ENCODE measurements around the gene MACROD2. TPM values are rescaled to one million over a fixed set of nuclear protein-coding genes. Genes with fewer than 3 reads are reported as not detected.

MACROD2 gene
- total and polyA plus RNA-seq, 2 donors (not counting 1 experiment from before 2014, with no cell fraction given): 5.3 to 6.7 TPM

DNA sequence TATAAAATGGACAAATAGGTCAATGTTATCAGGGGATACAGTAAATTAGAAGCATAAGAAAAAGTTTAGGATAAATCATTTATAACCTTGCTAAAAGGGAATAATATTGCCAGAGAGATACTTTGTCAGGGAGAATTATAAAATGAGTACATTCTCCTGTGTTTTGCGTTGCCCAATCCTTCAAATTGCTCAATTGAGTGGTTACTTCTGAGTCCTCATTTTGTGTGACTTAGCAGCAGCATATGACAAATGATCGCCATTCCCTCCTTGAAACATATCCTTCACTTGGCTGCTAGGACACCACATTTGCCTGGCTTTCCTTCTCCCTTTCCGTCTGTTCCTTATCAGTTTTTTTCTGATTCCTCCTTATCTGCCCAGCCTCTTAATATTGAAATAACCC lies 448.8 kb downstream of the MACROD2 start:
- Histone ChIP-seq H3K9ac (ENCODE audit: low read length) (no peak overlapping the region), H3K4me3 (ENCODE audit: control extremely low read depth in 1 of 5, extremely low read depth in 1 of 5, insufficient read depth in 1 of 5, low read depth in 2 of 5, low read length in 4 of 5) (no peak overlapping the region), H3K4me2 (replicated peaks; ENCODE audit: low read depth, low read length, poor library complexity, severe bottlenecking) (no peak overlapping the region), H2AFZ (ENCODE audit: insufficient read depth, low read depth, low read length, poor library complexity, severe bottlenecking) (no peak overlapping the region), H3K4me1 (ENCODE audit: control insufficient read depth in 2 of 2, insufficient read depth in 2 of 2, low read length in 2 of 2) (no peaks in the 10 kb centered on the region), H3K9me3 (ENCODE audit: control extremely low read depth in 1 of 3, control insufficient read depth in 2 of 3, insufficient read depth in 1 of 3, low read length in 2 of 3) (no peaks in the 10 kb centered on the region), H3K79me2 (ENCODE audit: control insufficient read depth, insufficient read depth, low read length) (no peaks in the 10 kb centered on the region), H4K20me1 (ENCODE audit: control insufficient read depth, insufficient read depth, low read length, poor library complexity, severe bottlenecking) (no peaks in the 10 kb centered on the region), H3K36me3 (replicated peaks in 1 of 2; ENCODE audit: control extremely low read depth in 1 of 2, control insufficient read depth in 1 of 2, extremely low read depth in 1 of 2, insufficient read depth in 2 of 2, low read length in 1 of 2) (no peaks in the 10 kb centered on the region), H3K27me3 (replicated peaks in 1 of 4; ENCODE audit: control extremely low read depth in 1 of 4, control insufficient read depth in 3 of 4, insufficient read depth in 4 of 4, low read length in 3 of 4) (no peaks in the 10 kb centered on the region), H3K27ac (ENCODE audit: low read length in 2 of 2) (no peak overlapping the region)
- H3K27ac Mint-ChIP-seq: no peak overlapping the region
- no peaks in the 10 kb centered on the region for H3K4me1 Mint-ChIP-seq
- DNase-seq (no peak), ATAC-seq (ENCODE audit: low read depth) (no peak)
- WGBS (ENCODE audit: insufficient coverage): 94% methylated on average over 2 of the region's 3 CpGs
- intact Hi-C loops (cut with micrococcal nuclease): no loop called here
- CTCF ChIA-PET: no interaction called here
- H3K9me3 Mint-ChIP-seq (ENCODE audit: insufficient read depth): no peaks in the 10 kb centered on the region
- H3K4me3 Mint-ChIP-seq: no peak overlapping the region
- POLR2A ChIA-PET: no interaction called here
- no peaks in the 10 kb centered on the region for H3K27me3 Mint-ChIP-seq
- TF ChIP-seq, protein P1, sequence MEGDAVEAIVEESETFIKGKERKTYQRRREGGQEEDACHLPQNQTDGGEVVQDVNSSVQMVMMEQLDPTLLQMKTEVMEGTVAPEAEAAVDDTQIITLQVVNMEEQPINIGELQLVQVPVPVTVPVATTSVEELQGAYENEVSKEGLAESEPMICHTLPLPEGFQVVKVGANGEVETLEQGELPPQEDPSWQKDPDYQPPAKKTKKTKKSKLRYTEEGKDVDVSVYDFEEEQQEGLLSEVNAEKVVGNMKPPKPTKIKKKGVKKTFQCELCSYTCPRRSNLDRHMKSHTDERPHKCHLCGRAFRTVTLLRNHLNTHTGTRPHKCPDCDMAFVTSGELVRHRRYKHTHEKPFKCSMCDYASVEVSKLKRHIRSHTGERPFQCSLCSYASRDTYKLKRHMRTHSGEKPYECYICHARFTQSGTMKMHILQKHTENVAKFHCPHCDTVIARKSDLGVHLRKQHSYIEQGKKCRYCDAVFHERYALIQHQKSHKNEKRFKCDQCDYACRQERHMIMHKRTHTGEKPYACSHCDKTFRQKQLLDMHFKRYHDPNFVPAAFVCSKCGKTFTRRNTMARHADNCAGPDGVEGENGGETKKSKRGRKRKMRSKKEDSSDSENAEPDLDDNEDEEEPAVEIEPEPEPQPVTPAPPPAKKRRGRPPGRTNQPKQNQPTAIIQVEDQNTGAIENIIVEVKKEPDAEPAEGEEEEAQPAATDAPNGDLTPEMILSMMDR (IDR thresholded peaks at IDR 0.05): no peak
- TF ChIP-seq EZH2 (IDR thresholded peaks at IDR 0.05; ENCODE audit: borderline replicate concordance, insufficient read depth, low read depth, low read length, poor library complexity, severe bottlenecking): no peak

GRCh38 chr20:14445310-14445709 lies 450.0 kb downstream of the MACROD2 start:
- H2AFZ ChIP-seq (ENCODE audit: insufficient read depth, low read depth, low read length, poor library complexity, severe bottlenecking): no peak overlapping the region
- H3K79me2 ChIP-seq (ENCODE audit: control insufficient read depth, insufficient read depth, low read length): no peaks in the 10 kb centered on the region
- no peak for ATAC-seq (ENCODE audit: low read depth)
- intact Hi-C loops (cut with micrococcal nuclease): no loop called here
- H3K4me3 ChIP-seq (ENCODE audit: control extremely low read depth in 1 of 5, extremely low read depth in 1 of 5, insufficient read depth in 1 of 5, low read depth in 2 of 5, low read length in 4 of 5): no peak overlapping the region
- Mint-ChIP-seq H3K27ac (no peak overlapping the region), H3K9me3 (ENCODE audit: insufficient read depth) (no peaks in the 10 kb centered on the region), H3K4me3 (no peak overlapping the region), H3K4me1 (no peaks in the 10 kb centered on the region), H3K27me3 (no peaks in the 10 kb centered on the region)
- no peaks in the 10 kb centered on the region for H3K9me3 ChIP-seq (ENCODE audit: control extremely low read depth in 1 of 3, control insufficient read depth in 2 of 3, insufficient read depth in 1 of 3, low read length in 2 of 3)
- no peaks in the 10 kb centered on the region for H3K4me1 ChIP-seq (ENCODE audit: control insufficient read depth in 2 of 2, insufficient read depth in 2 of 2, low read length in 2 of 2)
- no peak overlapping the region for H3K27ac ChIP-seq (ENCODE audit: low read length in 2 of 2)
- no peak for DNase-seq
- H3K4me2 ChIP-seq (replicated peaks; ENCODE audit: low read depth, low read length, poor library complexity, severe bottlenecking): no peak overlapping the region
- ChIA-PET CTCF (no interaction called here), POLR2A (no interaction called here)
- no peaks in the 10 kb centered on the region for H4K20me1 ChIP-seq (ENCODE audit: control insufficient read depth, insufficient read depth, low read length, poor library complexity, severe bottlenecking)
- no peak overlapping the region for H3K9ac ChIP-seq (ENCODE audit: low read length)
- no peaks in the 10 kb centered on the region for H3K27me3 ChIP-seq (replicated peaks in 1 of 4; ENCODE audit: control extremely low read depth in 1 of 4, control insufficient read depth in 3 of 4, insufficient read depth in 4 of 4, low read length in 3 of 4)
- TF ChIP-seq EZH2 (IDR thresholded peaks at IDR 0.05; ENCODE audit: borderline replicate concordance, insufficient read depth, low read depth, low read length, poor library complexity, severe bottlenecking): no peak
- TF ChIP-seq, protein P1 (IDR thresholded peaks at IDR 0.05): no peak
- no peaks in the 10 kb centered on the region for H3K36me3 ChIP-seq (replicated peaks in 1 of 2; ENCODE audit: control extremely low read depth in 1 of 2, control insufficient read depth in 1 of 2, extremely low read depth in 1 of 2, insufficient read depth in 2 of 2, low read length in 1 of 2)
